Stimulated activated CD4-positive, alpha-beta T cell treated with anti-CD3 and anti-CD28 coated beads, Interleukin-2, amount 100 ng/mL, for 24 hours (primary cell): ENCODE measurements around the gene MIER1.
A peak's percentile ranks its signal among the peaks of the same experiment; 100 is the strongest.
"Not testable (repeated sequence)": the region's sequence is repeated elsewhere in the genome, so short reads cannot be mapped to it uniquely, and the experiment has no call there.

ENCODE experiments used
- DNase-seq, 2 donors: peaks; one replicate each; pipeline ENCODE4 v3.0.0-alpha.2; 2020

MIER1 gene

GRCh38 chr1:66924756-66925557 lies at the start of gene MIER1, which contains the start of gene DNAI4:
Gene MIER1, plus strand, starts transcription at chr1:66924990. Its CDS starts 39 bp downstream, at chr1:66925029.
Gene DNAI4, minus strand, starts transcription at chr1:66924856. Its CDS starts 25 bp downstream, at chr1:66924831.
- DNase-seq: peak; percentile 96 to 97

- DNase-seq: no peak
Observed at GRCh38 chr1:66876664-66877063, 48.1 kb upstream of the MIER1 start.

GRCh38 chr1:66889030-66889429 lies 35.8 kb upstream of the MIER1 start:
- DNase-seq: no peak

- DNase-seq: no peak
Observed at GRCh38 chr1:66890621-66891020, 34.2 kb upstream of the MIER1 start.

- no peak for DNase-seq
Observed at GRCh38 chr1:66893712-66894111, 31.1 kb upstream of the MIER1 start.

- not testable (repeated sequence) for DNase-seq
Observed at GRCh38 chr1:66915203-66915602, 9.6 kb upstream of the MIER1 start.

- DNase-seq: no peak
Observed at GRCh38 chr1:66916320-66916719, 8.5 kb upstream of the MIER1 start.

- no peak for DNase-seq
Observed at GRCh38 chr1:66917476-66917875, 7.3 kb upstream of the MIER1 start.

- no peak for DNase-seq
Observed at GRCh38 chr1:66919063-66919462, 5.7 kb upstream of the MIER1 start.

GRCh38 chr1:66919828-66920227 lies 5.0 kb upstream of the MIER1 start:
- DNase-seq: no peak

- no peak for DNase-seq
Observed at GRCh38 chr1:66920543-66920942, 4.2 kb upstream of the MIER1 start.

- no peak for DNase-seq
Observed at GRCh38 chr1:66925558-66925910, 744 bp downstream of the MIER1 start.

GRCh38 chr1:66925944-66926343 lies 1.2 kb downstream of the MIER1 start:
- no peak for DNase-seq

- DNase-seq: no peak
Observed at GRCh38 chr1:66927528-66927927, 2.7 kb downstream of the MIER1 start.

- no peak for DNase-seq
Observed at GRCh38 chr1:66929146-66929688, 4.4 kb downstream of the MIER1 start.

GRCh38 chr1:66929691-66929998 lies 4.9 kb downstream of the MIER1 start:
- DNase-seq: no peak

- peak; percentile 91 to 95 for DNase-seq
Observed at GRCh38 chr1:66929999-66930822, 5.4 kb downstream of the MIER1 start.

GRCh38 chr1:66930823-66931174 lies 6.0 kb downstream of the MIER1 start:
- DNase-seq: no peak

GRCh38 chr1:66931590-66931989 lies 6.8 kb downstream of the MIER1 start:
- DNase-seq: no peak

- no peak for DNase-seq
Observed at GRCh38 chr1:66932291-66932690, 7.5 kb downstream of the MIER1 start.

GRCh38 chr1:66933887-66934700 lies 9.3 kb downstream of the MIER1 start:
- no peak for DNase-seq

- no peak for DNase-seq
Observed at GRCh38 chr1:66937529-66938234, 12.9 kb downstream of the MIER1 start.

- no peak for DNase-seq
Observed at GRCh38 chr1:66938613-66939012, 13.8 kb downstream of the MIER1 start.
